Middle frontal gyrus (tissue), 1 donor: ENCODE results near the gene RNF182.
"Not testable (repeated sequence)": the region's sequence is repeated elsewhere in the genome, so short reads cannot be mapped to it uniquely, and the experiment has no call there.

Experiments
- DNase-seq: peaks from one replicate; pipeline ENCODE4 v3.0.0-alpha.2; 2015; ENCODE audit warnings: low spot score; ENCODE audit errors: extremely low spot score

The RNF182 gene

GRCh38 chr6:13953061-13953705 is 28.4 kb downstream of the RNF182 start:
- no peak for DNase-seq

- DNase-seq, result no peak
Observed at GRCh38 chr6:13965582-13966127, 40.9 kb downstream of the RNF182 start.

GRCh38 chr6:13971303-13971702 is 46.6 kb downstream of the RNF182 start:
- DNase-seq, result no peak

DNA sequence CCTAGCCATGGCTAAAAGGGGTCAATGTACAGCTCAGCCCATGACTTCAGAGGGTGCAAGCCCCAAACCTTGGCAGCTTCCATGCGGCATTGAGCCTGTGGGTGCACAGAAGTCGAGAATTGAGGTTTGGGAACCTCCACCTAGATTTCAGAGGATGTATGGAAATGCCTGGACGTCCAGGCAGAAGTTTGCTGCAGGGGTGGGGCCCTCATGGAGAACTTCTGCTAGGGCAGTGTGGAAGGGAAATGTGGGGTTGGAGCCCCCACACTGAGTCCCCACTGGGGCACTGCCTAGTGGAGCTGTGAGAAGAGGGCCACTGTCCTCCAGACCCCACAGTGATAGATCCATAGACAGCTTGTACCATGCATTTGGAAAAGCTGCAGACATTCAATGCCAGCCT is 47.9 kb downstream of the RNF182 start:
- DNase-seq, result not testable (repeated sequence)

DNA sequence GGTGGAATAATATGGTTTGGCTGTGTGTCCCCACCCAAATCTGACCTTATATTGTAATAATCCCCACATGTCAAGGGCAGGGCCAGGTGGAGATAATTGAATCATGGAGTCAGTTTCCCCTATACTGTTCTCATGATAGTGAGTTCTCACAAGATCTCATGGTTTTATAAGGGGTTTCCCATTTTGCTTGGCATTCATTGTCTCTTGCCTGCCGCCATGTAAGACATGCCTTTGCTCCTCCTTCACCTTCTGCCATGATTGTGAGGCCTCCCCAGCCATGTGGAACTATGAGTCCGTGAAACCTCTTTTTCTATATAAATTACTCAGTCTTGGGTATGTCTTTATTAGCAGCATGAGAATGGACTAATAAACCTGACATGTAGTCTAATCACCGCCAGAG is 48.7 kb downstream of the RNF182 start:
- not testable (repeated sequence) for DNase-seq

- no peak for DNase-seq
Observed at GRCh38 chr6:13978102-13978640, 53.4 kb downstream of the RNF182 start.

DNA sequence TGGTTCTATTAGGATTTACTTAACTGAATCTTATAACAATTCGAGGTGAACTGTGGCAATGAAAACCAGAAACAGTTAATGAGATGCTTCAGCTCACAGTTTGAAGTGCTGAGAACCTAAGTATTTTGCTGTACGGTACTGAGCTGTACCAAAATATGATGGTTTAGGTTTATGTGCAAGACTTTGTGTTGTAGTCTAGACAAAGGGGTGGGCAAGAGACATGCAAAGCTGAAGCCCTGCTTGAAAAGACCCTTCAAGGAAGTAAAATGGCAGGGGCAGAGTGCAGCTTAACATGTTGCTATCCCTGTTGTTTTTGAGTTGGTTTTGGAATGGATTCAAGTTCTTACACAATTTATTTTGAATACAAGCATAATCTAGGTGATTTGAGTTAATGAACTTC is 54.0 kb downstream of the RNF182 start:
- DNase-seq, result no peak

- no peak for DNase-seq
Observed at GRCh38 chr6:13979284-13980171, 54.8 kb downstream of the RNF182 start.

DNA sequence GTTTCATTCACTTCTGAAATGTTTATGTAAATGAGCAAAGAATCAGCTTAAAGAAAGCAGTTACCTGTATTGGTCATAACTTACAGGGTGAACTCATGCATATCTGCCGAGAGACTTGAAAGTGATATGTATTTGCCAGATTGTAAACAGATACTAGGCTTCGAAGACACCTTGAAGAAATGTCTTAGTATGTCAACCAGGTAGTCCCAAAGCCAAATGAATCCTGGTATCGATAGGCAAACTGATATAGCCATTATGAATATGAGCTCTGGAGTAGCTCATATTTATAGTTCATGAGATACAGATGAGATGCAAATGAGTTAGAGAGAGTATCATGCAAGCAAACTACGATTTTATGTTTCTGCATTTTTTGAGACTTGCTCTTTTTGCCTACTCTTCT is 55.8 kb downstream of the RNF182 start:
- no peak for DNase-seq

DNA sequence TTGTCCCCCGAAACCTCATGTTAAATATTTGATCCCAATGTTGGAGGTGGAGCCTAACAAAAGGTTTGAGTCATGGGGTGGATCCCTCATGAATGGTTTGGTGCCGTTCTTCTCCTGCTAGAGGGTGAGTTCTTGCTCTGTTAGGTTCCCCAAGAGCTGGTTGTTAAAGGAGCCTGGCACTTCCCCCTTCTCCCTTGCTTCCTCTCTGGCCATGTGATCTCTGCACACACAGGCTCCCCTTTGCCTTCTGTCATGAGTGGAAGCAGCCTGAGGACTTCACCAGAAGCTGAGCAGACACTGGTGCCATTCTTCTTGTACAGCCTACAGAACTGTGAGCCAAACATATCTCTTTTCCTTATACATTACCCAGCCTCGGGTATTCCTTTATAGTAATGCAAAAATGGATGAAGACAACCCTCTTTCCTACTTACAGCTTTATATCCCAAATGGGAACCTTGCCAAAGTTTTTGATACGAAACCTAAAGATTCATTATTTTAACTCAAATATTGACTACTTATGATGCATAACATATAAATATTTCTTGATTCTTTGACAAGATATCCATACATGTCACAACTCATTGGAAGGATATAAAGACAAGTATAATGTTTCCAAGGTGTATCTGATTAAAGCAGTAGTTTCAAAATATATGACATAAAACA is 61.0 kb downstream of the RNF182 start:
- DNase-seq, result no peak

GRCh38 chr6:13986700-13987399 is 62.1 kb downstream of the RNF182 start:
- no peak for DNase-seq

DNA sequence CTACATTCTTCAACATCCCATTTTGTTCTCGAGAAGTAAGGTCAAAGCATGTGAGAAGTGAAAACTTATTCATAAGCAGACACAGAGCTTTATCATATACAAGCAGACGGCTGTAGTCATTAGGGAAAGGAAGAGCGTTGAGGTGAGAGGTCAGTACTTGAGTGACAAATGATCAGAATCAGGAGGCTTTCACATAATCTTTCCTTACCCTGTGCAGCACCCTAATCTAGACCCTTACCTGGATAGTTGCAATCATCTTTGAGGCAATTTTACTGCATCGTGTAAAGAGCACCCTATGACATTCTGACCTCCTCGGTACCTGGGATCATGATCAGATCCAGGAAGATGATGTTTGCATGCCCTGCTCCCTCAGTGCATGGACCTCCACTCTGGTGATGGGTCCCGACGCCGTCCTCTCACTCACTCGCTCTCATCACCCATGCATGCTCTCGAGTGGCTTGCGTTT is 62.7 kb downstream of the RNF182 start:
- no peak for DNase-seq

- no peak for DNase-seq
Observed at GRCh38 chr6:13988049-13988738, 63.4 kb downstream of the RNF182 start.

DNA sequence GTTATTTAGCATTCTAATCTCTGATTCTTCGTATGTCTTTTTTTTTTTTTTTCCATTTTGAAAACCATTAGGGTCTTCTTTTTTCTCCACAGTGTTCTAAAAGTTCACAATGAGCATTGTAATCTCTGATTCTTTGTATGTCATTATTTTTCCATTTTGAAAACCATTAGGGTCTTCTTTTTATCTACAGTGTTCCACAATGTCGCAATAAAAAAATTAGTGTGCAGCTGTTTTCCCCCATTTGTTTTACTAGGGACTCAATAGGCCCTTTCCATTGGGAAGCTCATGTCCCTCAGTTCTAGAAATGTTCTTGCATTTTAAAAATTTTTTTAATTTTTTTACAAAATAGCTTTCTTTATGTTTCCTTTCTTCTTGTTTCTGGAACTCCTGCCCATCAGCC is 64.2 kb downstream of the RNF182 start:
- DNase-seq, result no peak

- DNase-seq, result no peak
Observed at GRCh38 chr6:13989496-13990144, 64.9 kb downstream of the RNF182 start.

DNA sequence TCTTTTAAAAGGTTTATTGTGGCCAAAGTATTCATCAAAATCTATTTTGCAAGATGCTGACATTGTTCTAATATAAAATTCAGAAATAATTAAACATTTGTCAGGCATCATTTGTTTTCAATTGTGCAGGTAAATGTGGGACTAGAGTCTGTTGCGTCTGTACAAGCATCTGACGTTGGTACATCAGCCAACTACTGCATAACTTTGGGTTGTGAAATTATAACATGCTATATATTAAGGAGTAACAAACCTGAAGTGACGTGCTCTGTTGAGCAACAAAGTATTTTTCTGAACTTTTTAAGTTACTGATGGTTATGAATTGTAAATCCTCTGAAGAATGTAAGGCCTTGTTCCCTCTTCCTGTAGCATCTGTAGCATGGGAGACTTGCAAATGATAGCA is 66.0 kb downstream of the RNF182 start:
- no peak for DNase-seq

GRCh38 chr6:13991393-13991792 is 66.6 kb downstream of the RNF182 start:
- no peak for DNase-seq

- no peak for DNase-seq
Observed at GRCh38 chr6:13992417-13993055, 67.8 kb downstream of the RNF182 start.

- DNase-seq, result no peak
Observed at GRCh38 chr6:13993416-13993815, 68.7 kb downstream of the RNF182 start.
